DND-41 (cell line): ENCODE measurements around the gene FAM107B.

Source experiments
- ATAC-seq: fragments of 200-7000 bp; cut with Tn5 transposase; 3 replicates; pipeline ENCODE4 v1.9.1; 2021; ENCODE audit warnings: low read depth; ENCODE audit not compliant: insufficient read depth
- DNase-seq: peaks from one replicate; pipeline ENCODE4 v3.0.0-alpha.2; 2020
- H2AFZ ChIP-seq: 2 replicates; pipeline ENCODE4 v1.6.0; 2012; ENCODE audit warnings: low read depth, low read length
- H3K27ac ChIP-seq: 2 replicates; pipeline ENCODE4 v1.5.1; 2012; ENCODE audit warnings: low read length, inconsistent platforms
- H3K27me3 ChIP-seq: fragments of 200-600 bp; sonication (generic); 2 replicates; pipeline ENCODE4 v1.6.0; 2012; ENCODE audit warnings: low read length, mild to moderate bottlenecking, inconsistent platforms; ENCODE audit not compliant: insufficient read depth, poor library complexity
- H3K36me3 ChIP-seq: 2 replicates; pipeline ENCODE4 v1.5.1; 2012; ENCODE audit warnings: low read length, inconsistent platforms; ENCODE audit not compliant: insufficient read depth
- H3K4me1 ChIP-seq: 2 replicates; pipeline ENCODE4 v1.5.1; 2012; ENCODE audit warnings: mild to moderate bottlenecking, low read length; ENCODE audit not compliant: insufficient read depth
- H3K4me2 ChIP-seq: 2 replicates; pipeline ENCODE4 v1.6.0; 2012; ENCODE audit warnings: mild to moderate bottlenecking, moderate library complexity, low read length, inconsistent platforms; ENCODE audit not compliant: insufficient read depth
- H3K4me3 ChIP-seq, 2 experiments: fragments of 200-600 bp in 1 of 2; shearing (Covaris generic) in 1 of 2; 2 replicates each; pipeline ENCODE4 v1.5.1; 2012 to 2016; ENCODE audit warnings: inconsistent platforms in 2 of 2, low read length in 2 of 2, mild to moderate bottlenecking in 2 of 2, low read depth in 1 of 2, moderate library complexity in 1 of 2
- H3K79me2 ChIP-seq: 2 replicates; pipeline ENCODE4 v1.6.0; 2012; ENCODE audit warnings: low read length, inconsistent platforms; ENCODE audit not compliant: insufficient read depth
- H3K9ac ChIP-seq: 2 replicates; pipeline ENCODE4 v1.6.0; 2012; ENCODE audit warnings: low read depth, mild to moderate bottlenecking, inconsistent platforms, low read length, moderate library complexity
- H3K9me3 ChIP-seq: 2 replicates; pipeline ENCODE4 v1.5.1; 2012; ENCODE audit warnings: low read length, moderate library complexity, mild to moderate bottlenecking, inconsistent platforms; ENCODE audit not compliant: insufficient read depth, severe bottlenecking
- H4K20me1 ChIP-seq: 2 replicates; pipeline ENCODE4 v1.6.0; 2012; ENCODE audit warnings: low read length; ENCODE audit not compliant: insufficient read depth
- EZH2 ChIP-seq: IDR thresholded peaks from 3 replicates; pipeline ENCODE4 v1.6.1; 2012; ENCODE audit warnings: borderline replicate concordance, low read depth, mild to moderate bottlenecking, moderate library complexity, low read length, inconsistent platforms; ENCODE audit not compliant: severe bottlenecking
- TF ChIP-seq, protein P1 (sequence below): IDR thresholded peaks from 2 replicates; pipeline ENCODE4 v1.5.1; 2012; ENCODE audit warnings: borderline replicate concordance, low read length, moderate library complexity, mild to moderate bottlenecking; ENCODE audit not compliant: poor library complexity, severe bottlenecking; ENCODE audit errors: extremely low read depth

FAM107B gene

DNA sequence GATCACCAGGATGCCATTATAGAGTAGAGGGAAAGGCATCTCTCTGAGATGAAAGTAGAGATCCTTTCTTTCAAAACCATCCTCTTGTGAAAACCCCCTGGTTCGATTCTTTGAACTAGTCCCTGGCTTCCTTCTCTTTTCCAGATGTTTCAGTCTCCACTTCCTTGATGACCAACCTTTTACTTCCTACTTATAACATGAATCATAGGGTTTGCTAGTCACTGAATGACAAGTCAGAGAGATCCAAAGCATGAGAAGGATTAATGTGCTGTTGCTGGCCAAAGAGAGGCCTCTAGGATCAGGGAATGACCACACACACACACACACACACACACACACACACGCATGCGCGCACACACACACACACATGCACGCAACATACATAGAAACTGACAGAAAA, 282.9 kb downstream of the FAM107B start:
- DNase-seq (no peak), ATAC-seq (no peak)
- Histone ChIP-seq H3K27ac (no peak overlapping the region), H4K20me1 (no peaks in the 10 kb centered on the region), H3K27me3 (peaks cover 18% of the 10 kb centered on the region), H3K36me3 (no peaks in the 10 kb centered on the region), H3K4me3 (no peak overlapping the region), H3K9me3 (no peaks in the 10 kb centered on the region), H3K79me2 (no peaks in the 10 kb centered on the region), H2AFZ (no peak overlapping the region), H3K4me1 (no peaks in the 10 kb centered on the region), H3K9ac (no peak overlapping the region), H3K4me2 (no peak overlapping the region)
- no peak for TF ChIP-seq EZH2
- TF ChIP-seq, protein P1, sequence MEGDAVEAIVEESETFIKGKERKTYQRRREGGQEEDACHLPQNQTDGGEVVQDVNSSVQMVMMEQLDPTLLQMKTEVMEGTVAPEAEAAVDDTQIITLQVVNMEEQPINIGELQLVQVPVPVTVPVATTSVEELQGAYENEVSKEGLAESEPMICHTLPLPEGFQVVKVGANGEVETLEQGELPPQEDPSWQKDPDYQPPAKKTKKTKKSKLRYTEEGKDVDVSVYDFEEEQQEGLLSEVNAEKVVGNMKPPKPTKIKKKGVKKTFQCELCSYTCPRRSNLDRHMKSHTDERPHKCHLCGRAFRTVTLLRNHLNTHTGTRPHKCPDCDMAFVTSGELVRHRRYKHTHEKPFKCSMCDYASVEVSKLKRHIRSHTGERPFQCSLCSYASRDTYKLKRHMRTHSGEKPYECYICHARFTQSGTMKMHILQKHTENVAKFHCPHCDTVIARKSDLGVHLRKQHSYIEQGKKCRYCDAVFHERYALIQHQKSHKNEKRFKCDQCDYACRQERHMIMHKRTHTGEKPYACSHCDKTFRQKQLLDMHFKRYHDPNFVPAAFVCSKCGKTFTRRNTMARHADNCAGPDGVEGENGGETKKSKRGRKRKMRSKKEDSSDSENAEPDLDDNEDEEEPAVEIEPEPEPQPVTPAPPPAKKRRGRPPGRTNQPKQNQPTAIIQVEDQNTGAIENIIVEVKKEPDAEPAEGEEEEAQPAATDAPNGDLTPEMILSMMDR = no peak

DNA sequence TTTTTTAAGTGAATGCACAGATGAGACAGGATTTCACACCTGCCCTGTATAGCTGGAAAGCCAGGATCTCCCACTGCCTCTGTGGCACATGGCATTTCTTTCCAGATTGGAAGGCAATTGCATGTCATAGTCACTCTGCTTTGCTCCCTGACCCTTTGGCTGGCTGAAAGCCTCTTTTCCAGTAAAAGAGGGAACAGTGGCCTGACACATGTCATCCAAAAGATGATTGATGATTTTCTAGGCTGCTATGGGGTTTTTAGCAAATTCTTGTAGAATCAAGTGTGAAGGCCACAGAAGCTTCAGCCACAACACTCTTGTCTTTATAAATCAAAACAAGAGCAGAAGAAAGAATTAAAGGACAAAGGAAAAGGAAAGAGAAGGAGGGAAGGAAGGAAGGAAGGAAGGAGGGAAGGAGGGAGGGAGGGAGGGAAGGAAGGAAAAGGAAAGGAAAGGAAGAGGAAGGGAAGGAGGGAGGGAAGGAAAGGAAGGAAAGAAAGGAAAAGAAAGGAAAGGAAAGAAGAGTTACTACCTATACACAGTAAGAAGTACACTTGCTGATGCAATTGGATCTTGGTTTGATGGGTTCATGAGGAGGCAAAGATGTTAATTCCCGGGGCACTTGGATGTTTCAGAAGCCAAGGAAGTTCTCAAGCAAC, 285.0 kb downstream of the FAM107B start:
- no peaks in the 10 kb centered on the region for H3K9me3 ChIP-seq
- no peak for TF ChIP-seq EZH2
- TF ChIP-seq, protein P1 = no peak
- DNase-seq = no peak
- no peak overlapping the region for H3K4me3 ChIP-seq
- H3K79me2 ChIP-seq = no peaks in the 10 kb centered on the region
- H3K9ac ChIP-seq = no peak overlapping the region
- H4K20me1 ChIP-seq = no peaks in the 10 kb centered on the region
- H3K27ac ChIP-seq = no peak overlapping the region
- H3K4me2 ChIP-seq = no peak overlapping the region
- no peak overlapping the region for H2AFZ ChIP-seq
- H3K27me3 ChIP-seq = peaks cover 19% of the 10 kb centered on the region
- H3K4me1 ChIP-seq = no peaks in the 10 kb centered on the region
- no peak for ATAC-seq
- H3K36me3 ChIP-seq = no peaks in the 10 kb centered on the region

DNA sequence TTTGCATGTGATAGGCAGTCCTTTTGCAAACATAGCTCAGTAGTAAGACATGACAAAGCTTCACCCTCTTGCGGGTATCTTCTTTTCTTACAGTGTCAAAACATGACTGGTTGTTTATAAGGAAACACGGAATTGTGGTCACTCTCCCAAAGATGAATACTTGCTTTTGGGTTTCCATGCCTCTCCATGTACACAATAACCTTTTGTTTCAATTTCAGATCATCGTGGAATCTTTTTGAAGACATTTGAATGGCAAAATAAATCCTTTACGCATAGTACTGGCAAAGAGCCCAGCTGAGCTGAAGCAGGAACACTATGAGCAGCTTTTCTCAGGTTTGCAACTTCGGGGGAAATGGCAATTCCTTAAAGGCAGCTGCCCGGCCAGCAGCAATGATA, 287.2 kb downstream of the FAM107B start:
- Histone ChIP-seq H3K4me2 (no peak overlapping the region), H3K27me3 (peaks cover 19% of the 10 kb centered on the region), H3K36me3 (no peaks in the 10 kb centered on the region), H3K9ac (no peak overlapping the region), H3K9me3 (no peaks in the 10 kb centered on the region), H3K79me2 (no peaks in the 10 kb centered on the region), H3K4me1 (no peaks in the 10 kb centered on the region), H3K27ac (no peak overlapping the region), H2AFZ (no peak overlapping the region), H4K20me1 (no peaks in the 10 kb centered on the region), H3K4me3 (no peak overlapping the region)
- DNase-seq (no peak), ATAC-seq (no peak)
- TF ChIP-seq, protein P1 = no peak
- no peak for TF ChIP-seq EZH2
